Fibroblast of skin of left biceps (primary cell): ENCODE measurements around the gene KPNA6.

ENCODE experiments used
- DNase-seq, 2 experiments: peaks; one replicate each; pipeline ENCODE4 v3.0.0-alpha.2; 2013; ENCODE audit warnings: low read depth in 2 of 2

KPNA6 gene

GRCh38 chr1:32216566-32216965, 108.7 kb downstream of the KPNA6 start:
- DNase-seq: no peak

- DNase-seq: peak in 1 of 2 experiments; percentile 20
Observed at GRCh38 chr1:32219022-32219421, 111.2 kb downstream of the KPNA6 start.

- DNase-seq: no peak
Observed at GRCh38 chr1:32220746-32221580, 113.1 kb downstream of the KPNA6 start.

- DNase-seq: no peak
Observed at GRCh38 chr1:32221581-32221979, 113.7 kb downstream of the KPNA6 start.

- DNase-seq: peak; percentile 64 to 74
Observed at GRCh38 chr1:32221980-32222755, 114.3 kb downstream of the KPNA6 start, which contains the start of the genes EIF3I and TMEM234. Gene EIF3I (plus strand): TSS chr1:32222407. CDS start chr1:32222442, 35 bp downstream. Gene TMEM234 (minus strand): TSS chr1:32222353. CDS start chr1:32222322, 31 bp downstream.

GRCh38 chr1:32223683-32224082, 115.8 kb downstream of the KPNA6 start:
- no peak for DNase-seq

GRCh38 chr1:32224285-32224684, 116.4 kb downstream of the KPNA6 start:
- no peak for DNase-seq
